CD4-positive, alpha-beta T cell (primary cell): ENCODE results near the gene KRTAP4-6. TPM values are rescaled to one million over a fixed set of nuclear protein-coding genes. Genes with fewer than 3 reads are reported as not detected.
"Not testable (repeated sequence)": the region's sequence is repeated elsewhere in the genome, so short reads cannot be mapped to it uniquely, and the experiment has no call there.

Source experiments
- ATAC-seq: fragments of 200-7000 bp; cut with Tn5 transposase; one replicate; pipeline ENCODE4 v1.10.0; 2022; ENCODE audit warnings: mild to moderate bottlenecking; ENCODE audit not compliant: poor library complexity
- CTCF ChIA-PET: fragments of 350-600 bp; sonication (Branson Sonifier 250); formaldehyde crosslinking; loops from one replicate; lab custom pipeline; 2021; ENCODE audit warnings: antibody characterized with exemption, inconsistent platforms; lab: Charles Lee
- POLR2A ChIA-PET: fragments of 350-600 bp; sonication (Branson Sonifier 250); formaldehyde crosslinking; loops from one replicate; lab custom pipeline; 2021; ENCODE audit warnings: antibody characterized with exemption, inconsistent platforms; lab: Charles Lee
- DNase-seq, 14 experiments: peaks; one replicate each; pipeline ENCODE4 v3.0.0-alpha.2; 2013 to 2020; ENCODE audit warnings: mixed read lengths in 2 of 14
- H3K27ac ChIP-seq, 2 donors: one replicate each; pipeline versions ENCODE4 v1.5.1 to v1.7.0; 2013; ENCODE audit warnings: low read length in 2 of 2, low read depth in 1 of 2, mild to moderate bottlenecking in 1 of 2
- H3K27me3 ChIP-seq, 2 experiments: 1 replicate in 1 of 2; 2 replicates in 1 of 2; pipeline versions ENCODE4 v1.6.1 to v1.7.0; 2013; ENCODE audit warnings: low read length in 2 of 2, control low read depth in 1 of 2, mild to moderate bottlenecking in 1 of 2, moderate library complexity in 1 of 2; ENCODE audit not compliant: insufficient read depth in 2 of 2, control insufficient read depth in 1 of 2
- H3K36me3 ChIP-seq: one replicate; pipeline ENCODE4 v1.6.1; 2013; ENCODE audit warnings: low read length, control low read depth; ENCODE audit not compliant: insufficient read depth
- H3K4me1 ChIP-seq: one replicate; pipeline ENCODE4 v1.6.1; 2013; ENCODE audit warnings: low read length, control low read depth; ENCODE audit not compliant: insufficient read depth
- H3K4me3 ChIP-seq: one replicate; pipeline ENCODE4 v1.5.1; 2013; ENCODE audit warnings: mild to moderate bottlenecking, low read length, moderate library complexity
- H3K9me3 ChIP-seq, 2 experiments: 1 replicate in 1 of 2; 2 replicates in 1 of 2; pipeline versions ENCODE4 v1.6.1 to v1.7.0; 2013; ENCODE audit warnings: low read length in 2 of 2, mild to moderate bottlenecking in 2 of 2, control low read depth in 1 of 2, moderate library complexity in 1 of 2; ENCODE audit not compliant: control insufficient read depth in 1 of 2, insufficient read depth in 1 of 2
- H3K27ac Mint-ChIP-seq: one replicate; pipeline ENCODE4 v1.8.0; 2020; ENCODE audit warnings: mixed read lengths
- H3K27me3 Mint-ChIP-seq: one replicate; pipeline ENCODE4 v1.8.0; 2021; ENCODE audit warnings: mixed read lengths
- H3K36me3 Mint-ChIP-seq: one replicate; pipeline ENCODE4 v1.8.0; 2021; ENCODE audit warnings: low read depth, mixed read lengths
- H3K4me1 Mint-ChIP-seq: one replicate; pipeline ENCODE4 v1.8.0; 2021; ENCODE audit warnings: low read depth, mixed read lengths
- H3K4me3 Mint-ChIP-seq: one replicate; pipeline ENCODE4 v1.8.0; 2020; ENCODE audit warnings: mild to moderate bottlenecking, mixed read lengths
- H3K9me3 Mint-ChIP-seq: one replicate; pipeline ENCODE4 v1.8.0; 2020; ENCODE audit warnings: mixed read lengths
- intact Hi-C, 2 experiments: fragments of 100-400 bp; cut with DNase I in 1 of 2; cut with micrococcal nuclease in 1 of 2; formaldehyde crosslinking; loops; one replicate each; pipeline versions ENCODE4 v1.15.1 to v1.9.0; 2023 to 2025; cut with DNase I, micrococcal nuclease
- total RNA-seq, 174 experiments: library from RNA in 2 of 174; stranded (reverse) in 2 of 174; gene quantifications; one replicate each; pipeline ENCODE4 v1.2.3 and lab custom pipeline; 2021 to 2026
- TF ChIP-seq, protein P1 (sequence below): fragments of 200-600 bp; IDR thresholded peaks from one replicate; pipeline ENCODE4 v1.8.0; 2022; ENCODE audit warnings: antibody characterized with exemption, mild to moderate bottlenecking

KRTAP4-6 gene
- total RNA-seq, 2 experiments from 2014 or later, result not detected

DNA sequence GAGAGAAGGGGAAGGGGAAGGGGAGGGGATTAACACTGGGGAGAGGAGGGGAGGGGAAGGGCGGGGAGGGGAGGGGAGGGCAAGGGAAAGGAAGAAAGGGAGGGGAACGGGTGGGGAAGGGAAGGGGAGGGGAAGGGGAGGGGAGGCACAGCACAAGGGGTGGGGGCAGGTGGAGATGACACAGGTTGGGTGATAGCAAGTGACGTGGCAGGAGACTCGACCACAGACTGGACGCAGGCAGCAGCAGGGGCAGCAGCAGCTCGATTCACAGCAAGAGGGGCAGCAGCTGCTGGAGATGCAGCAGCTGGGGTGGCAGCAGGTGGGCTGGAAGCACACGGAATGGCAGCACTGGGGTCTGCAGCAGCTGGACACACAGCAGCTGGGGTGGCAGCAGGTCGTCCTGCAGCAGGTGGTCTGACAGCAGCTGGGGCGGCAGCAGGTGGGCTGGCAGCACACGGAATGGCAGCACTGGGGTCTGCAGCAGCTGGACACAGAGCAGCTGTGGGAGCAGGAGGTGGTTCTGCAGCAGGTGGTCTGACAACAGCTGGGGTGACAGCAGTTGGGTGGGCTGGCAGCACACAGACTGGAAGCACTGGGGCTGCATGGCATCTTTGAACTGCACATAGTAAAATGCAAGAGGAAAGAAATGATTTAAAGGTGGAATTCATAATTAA, 38.6 kb downstream of the KRTAP4-6 start, which contains the start of gene KRTAP4-16:
Gene KRTAP4-16, minus strand, starts transcription at position 624 of the 674 bp plus-strand sequence. Its CDS starts 0 bp downstream, at position 624.
- H3K36me3 ChIP-seq, result no peaks in the 10 kb centered on the region
- Mint-ChIP-seq H3K36me3 (no peaks in the 10 kb centered on the region), H3K27ac (no peak within 1 kb of the TSS), H3K4me1 (peaks cover 17% of the 10 kb centered on the region), H3K9me3 (no peaks in the 10 kb centered on the region), H3K27me3 (peaks cover 11% of the 10 kb centered on the region), H3K4me3 (no peak within 1 kb of the TSS)
- H3K9me3 ChIP-seq, result no peaks in the 10 kb centered on the region
- ChIA-PET POLR2A (no interaction called here), CTCF (no interaction called here)
- TF ChIP-seq, protein P1, sequence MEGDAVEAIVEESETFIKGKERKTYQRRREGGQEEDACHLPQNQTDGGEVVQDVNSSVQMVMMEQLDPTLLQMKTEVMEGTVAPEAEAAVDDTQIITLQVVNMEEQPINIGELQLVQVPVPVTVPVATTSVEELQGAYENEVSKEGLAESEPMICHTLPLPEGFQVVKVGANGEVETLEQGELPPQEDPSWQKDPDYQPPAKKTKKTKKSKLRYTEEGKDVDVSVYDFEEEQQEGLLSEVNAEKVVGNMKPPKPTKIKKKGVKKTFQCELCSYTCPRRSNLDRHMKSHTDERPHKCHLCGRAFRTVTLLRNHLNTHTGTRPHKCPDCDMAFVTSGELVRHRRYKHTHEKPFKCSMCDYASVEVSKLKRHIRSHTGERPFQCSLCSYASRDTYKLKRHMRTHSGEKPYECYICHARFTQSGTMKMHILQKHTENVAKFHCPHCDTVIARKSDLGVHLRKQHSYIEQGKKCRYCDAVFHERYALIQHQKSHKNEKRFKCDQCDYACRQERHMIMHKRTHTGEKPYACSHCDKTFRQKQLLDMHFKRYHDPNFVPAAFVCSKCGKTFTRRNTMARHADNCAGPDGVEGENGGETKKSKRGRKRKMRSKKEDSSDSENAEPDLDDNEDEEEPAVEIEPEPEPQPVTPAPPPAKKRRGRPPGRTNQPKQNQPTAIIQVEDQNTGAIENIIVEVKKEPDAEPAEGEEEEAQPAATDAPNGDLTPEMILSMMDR, result no peak
- no peak for DNase-seq
- intact Hi-C loops, result loop anchor here in 1 of 2 experiments (5.0 kb wide), 1 partner anchor 221 kb away; no protein-coding TSS in a partner anchor
- peaks cover 3% of the 10 kb centered on the region for H3K4me1 ChIP-seq
- no peak within 1 kb of the TSS for H3K27ac ChIP-seq
- no peak for ATAC-seq
- H3K27me3 ChIP-seq, result peaks cover 0 to 2% of the 10 kb centered on the region in 2 experiments
- H3K4me3 ChIP-seq, result no peak within 1 kb of the TSS

DNA sequence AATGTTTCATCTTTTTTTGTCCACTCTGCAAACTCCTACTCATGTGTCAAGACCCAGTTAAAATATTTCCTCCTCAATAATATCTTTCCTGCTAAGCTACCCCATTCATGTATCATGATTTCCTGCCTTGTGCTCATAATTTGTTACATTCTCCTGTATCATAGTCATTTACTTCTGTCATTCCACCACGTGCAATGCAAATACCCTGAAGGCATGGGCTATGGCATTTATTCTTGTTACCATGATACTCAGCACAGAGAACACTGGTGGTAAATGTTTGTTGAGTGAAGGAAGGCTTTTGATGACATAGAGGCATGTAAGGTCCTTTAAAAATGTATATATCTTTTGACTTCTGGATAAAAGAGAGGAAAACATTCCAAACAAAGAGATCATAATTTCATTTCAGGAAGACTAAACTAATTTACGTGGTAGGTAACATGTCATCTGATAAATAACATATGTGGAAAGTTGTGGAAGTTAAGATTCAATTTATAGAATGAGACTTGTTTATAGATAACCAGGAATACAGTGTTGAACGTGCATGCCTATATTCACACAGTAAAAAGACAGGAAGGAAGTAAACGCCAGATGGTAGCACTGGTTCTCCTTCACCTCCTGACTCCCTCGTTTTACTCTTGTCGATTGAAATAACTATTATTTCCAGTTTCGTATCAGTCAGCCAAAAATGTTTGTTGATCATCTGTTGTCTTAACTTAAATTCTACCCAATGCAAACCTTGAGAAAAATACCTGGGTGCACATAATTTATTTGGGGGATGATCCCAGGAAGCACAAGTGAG, 40.5 kb downstream of the KRTAP4-6 start:
- H3K4me3 ChIP-seq, DNase-seq, H3K27me3 ChIP-seq, H3K27ac Mint-ChIP-seq, H3K9me3 Mint-ChIP-seq, POLR2A ChIA-PET, CTCF ChIA-PET, H3K9me3 ChIP-seq, H3K4me3 Mint-ChIP-seq, H3K27me3 Mint-ChIP-seq, H3K36me3 ChIP-seq, H3K4me1 ChIP-seq, H3K27ac ChIP-seq, H3K36me3 Mint-ChIP-seq: not testable (repeated sequence)
- ATAC-seq, result peak; percentile 64
- TF ChIP-seq, protein P1, result peak; percentile 19
- peaks cover 17% of the 10 kb centered on the region for H3K4me1 Mint-ChIP-seq
- intact Hi-C loops, result loop anchor here in 1 of 2 experiments (5.0 kb wide), 2 partner anchors 37 to 222 kb away; no protein-coding TSS in a partner anchor

DNA sequence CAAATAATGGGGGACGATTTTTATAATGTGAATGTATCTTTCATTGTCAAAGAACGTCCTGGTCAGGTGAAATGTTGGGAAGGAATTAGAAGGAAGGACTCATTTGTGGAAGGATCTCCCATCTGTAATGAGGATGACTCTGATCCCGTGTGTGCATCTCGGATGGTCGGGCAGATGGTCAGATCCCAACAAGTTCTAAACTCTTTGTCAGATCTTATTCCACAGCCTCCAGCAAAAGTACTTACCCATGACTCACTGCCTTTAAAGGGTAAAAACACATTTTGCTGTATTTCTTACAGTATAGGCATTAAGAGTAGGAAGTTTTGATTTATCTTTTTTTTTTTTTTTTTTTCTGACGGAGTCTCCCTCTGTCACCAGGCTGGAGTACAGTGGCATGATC, 41.9 kb downstream of the KRTAP4-6 start:
- no peak overlapping the region for H3K27ac Mint-ChIP-seq
- H3K9me3 Mint-ChIP-seq, result no peaks in the 10 kb centered on the region
- no peaks in the 10 kb centered on the region for H3K36me3 Mint-ChIP-seq
- Histone ChIP-seq H3K27ac (no peak overlapping the region), H3K4me3 (no peak overlapping the region), H3K9me3 (no peaks in the 10 kb centered on the region), H3K27me3 (peaks cover 0 to 2% of the 10 kb centered on the region in 2 experiments), H3K36me3 (no peaks in the 10 kb centered on the region), H3K4me1 (peaks cover 3% of the 10 kb centered on the region)
- peaks cover 10% of the 10 kb centered on the region for H3K27me3 Mint-ChIP-seq
- CTCF ChIA-PET, result no interaction called here
- ATAC-seq (no peak), DNase-seq (no peak)
- H3K4me1 Mint-ChIP-seq, result peaks cover 17% of the 10 kb centered on the region
- intact Hi-C loops, result loop anchor here in 1 of 2 experiments (5.0 kb wide), 1 partner anchor 39 kb away; no protein-coding TSS in a partner anchor
- POLR2A ChIA-PET, result no interaction called here
- TF ChIP-seq, protein P1, result no peak
- H3K4me3 Mint-ChIP-seq, result no peak overlapping the region
